Breast epithelium (tissue), 3 donors: ENCODE results near the gene CADPS.

Experiments used
- POLR2A ChIP-seq: fragments of 450-650 bp; IDR thresholded peaks from one replicate; pipeline ENCODE4 v1.6.1; 2016; ENCODE audit warnings: antibody characterized with exemption, mild to moderate bottlenecking, moderate library complexity
- TF ChIP-seq, protein P1 (sequence below), 3 donors: fragments of 450-650 bp; IDR thresholded peaks; one replicate each; pipeline ENCODE4 v1.5.1; 2016 to 2017; ENCODE audit warnings: antibody characterized with exemption in 3 of 3, mild to moderate bottlenecking in 3 of 3, moderate library complexity in 3 of 3

GRCh38 chr3:62597491-62597890, 277.7 kb downstream of the CADPS start:
- TF ChIP-seq, protein P1, sequence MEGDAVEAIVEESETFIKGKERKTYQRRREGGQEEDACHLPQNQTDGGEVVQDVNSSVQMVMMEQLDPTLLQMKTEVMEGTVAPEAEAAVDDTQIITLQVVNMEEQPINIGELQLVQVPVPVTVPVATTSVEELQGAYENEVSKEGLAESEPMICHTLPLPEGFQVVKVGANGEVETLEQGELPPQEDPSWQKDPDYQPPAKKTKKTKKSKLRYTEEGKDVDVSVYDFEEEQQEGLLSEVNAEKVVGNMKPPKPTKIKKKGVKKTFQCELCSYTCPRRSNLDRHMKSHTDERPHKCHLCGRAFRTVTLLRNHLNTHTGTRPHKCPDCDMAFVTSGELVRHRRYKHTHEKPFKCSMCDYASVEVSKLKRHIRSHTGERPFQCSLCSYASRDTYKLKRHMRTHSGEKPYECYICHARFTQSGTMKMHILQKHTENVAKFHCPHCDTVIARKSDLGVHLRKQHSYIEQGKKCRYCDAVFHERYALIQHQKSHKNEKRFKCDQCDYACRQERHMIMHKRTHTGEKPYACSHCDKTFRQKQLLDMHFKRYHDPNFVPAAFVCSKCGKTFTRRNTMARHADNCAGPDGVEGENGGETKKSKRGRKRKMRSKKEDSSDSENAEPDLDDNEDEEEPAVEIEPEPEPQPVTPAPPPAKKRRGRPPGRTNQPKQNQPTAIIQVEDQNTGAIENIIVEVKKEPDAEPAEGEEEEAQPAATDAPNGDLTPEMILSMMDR (IDR thresholded peaks at IDR 0.05) = no peak
- TF ChIP-seq POLR2A = no peak
